NB4 (cell line): ENCODE results near the gene PADI2.

Experiments
- MYC ChIP-seq: IDR thresholded peaks from 2 replicates; pipeline ENCODE4 v1.6.1; 2011; ENCODE audit warnings: low read depth, low read length
- POLR2A ChIP-seq: IDR thresholded peaks from 2 replicates; pipeline ENCODE4 v1.6.1; 2011; ENCODE audit warnings: mild to moderate bottlenecking; ENCODE audit not compliant: insufficient read length; ENCODE audit errors: extremely low read depth
- TF ChIP-seq, protein P1 (sequence below): IDR thresholded peaks from one replicate; pipeline ENCODE4 v1.5.1; 2012; ENCODE audit warnings: low read depth, low read length
- TF ChIP-seq, protein P2 (sequence below): IDR thresholded peaks from 2 replicates; pipeline ENCODE4 v1.6.1; 2011; ENCODE audit warnings: low read depth, low read length

DNA sequence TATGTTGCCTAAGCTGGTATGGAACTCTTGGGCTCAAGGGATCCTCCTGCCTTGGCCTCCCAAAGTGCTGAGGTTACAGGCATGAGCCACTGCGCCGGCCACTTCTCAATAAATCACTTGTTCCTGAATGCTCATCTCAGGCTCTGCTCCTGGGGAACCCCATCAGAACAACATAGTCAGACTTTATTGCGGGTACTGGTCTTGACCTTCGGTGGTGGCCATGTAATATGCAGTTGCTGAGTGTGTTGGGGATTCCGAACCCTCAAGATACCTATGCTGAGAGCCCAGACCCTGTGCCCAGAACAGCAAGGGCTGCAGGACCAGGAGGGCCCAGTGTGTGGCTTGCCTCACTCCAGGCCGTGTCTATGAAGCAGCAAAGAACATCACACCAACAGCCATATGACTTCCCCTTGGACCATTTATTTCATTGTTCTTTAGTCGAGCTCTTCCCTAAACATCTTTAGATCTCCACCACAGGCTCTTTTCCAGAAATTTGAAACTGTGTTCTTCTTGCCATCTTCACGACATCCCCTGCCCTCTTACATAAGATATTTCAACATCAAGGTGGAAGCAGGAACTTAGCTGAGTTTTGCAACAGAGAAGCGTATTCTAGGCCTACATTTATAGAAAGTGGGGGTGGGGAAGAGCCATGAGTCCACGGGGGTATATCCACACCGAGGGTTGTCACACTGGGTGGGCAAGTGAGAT, 52.7 kb downstream of the PADI2 start:
- TF ChIP-seq, protein P1, sequence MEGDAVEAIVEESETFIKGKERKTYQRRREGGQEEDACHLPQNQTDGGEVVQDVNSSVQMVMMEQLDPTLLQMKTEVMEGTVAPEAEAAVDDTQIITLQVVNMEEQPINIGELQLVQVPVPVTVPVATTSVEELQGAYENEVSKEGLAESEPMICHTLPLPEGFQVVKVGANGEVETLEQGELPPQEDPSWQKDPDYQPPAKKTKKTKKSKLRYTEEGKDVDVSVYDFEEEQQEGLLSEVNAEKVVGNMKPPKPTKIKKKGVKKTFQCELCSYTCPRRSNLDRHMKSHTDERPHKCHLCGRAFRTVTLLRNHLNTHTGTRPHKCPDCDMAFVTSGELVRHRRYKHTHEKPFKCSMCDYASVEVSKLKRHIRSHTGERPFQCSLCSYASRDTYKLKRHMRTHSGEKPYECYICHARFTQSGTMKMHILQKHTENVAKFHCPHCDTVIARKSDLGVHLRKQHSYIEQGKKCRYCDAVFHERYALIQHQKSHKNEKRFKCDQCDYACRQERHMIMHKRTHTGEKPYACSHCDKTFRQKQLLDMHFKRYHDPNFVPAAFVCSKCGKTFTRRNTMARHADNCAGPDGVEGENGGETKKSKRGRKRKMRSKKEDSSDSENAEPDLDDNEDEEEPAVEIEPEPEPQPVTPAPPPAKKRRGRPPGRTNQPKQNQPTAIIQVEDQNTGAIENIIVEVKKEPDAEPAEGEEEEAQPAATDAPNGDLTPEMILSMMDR, result no peak
- peak; percentile 56 for TF ChIP-seq MYC
- TF ChIP-seq POLR2A, result no peak
- TF ChIP-seq, protein P2, sequence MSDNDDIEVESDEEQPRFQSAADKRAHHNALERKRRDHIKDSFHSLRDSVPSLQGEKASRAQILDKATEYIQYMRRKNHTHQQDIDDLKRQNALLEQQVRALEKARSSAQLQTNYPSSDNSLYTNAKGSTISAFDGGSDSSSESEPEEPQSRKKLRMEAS, result peak; percentile 35; the same call in 1 of the 2 replicates
